GM23338 (cell line): ENCODE results near the gene SPECC1. TPM values are rescaled to one million over a fixed set of nuclear protein-coding genes. Genes with fewer than 3 reads are reported as not detected.

Source experiments
- ATAC-seq: fragments of 200-7000 bp; cut with Tn5 transposase; 3 replicates; pipeline ENCODE4 v1.9.1; 2020
- DNase-seq: peaks from one replicate; pipeline ENCODE4 v3.0.0-alpha.2; 2015; ENCODE audit warnings: low spot score
- H2AFZ ChIP-seq: fragments of 200-600 bp; sonication (generic); 2 replicates; pipeline ENCODE4 v1.8.0; 2016; ENCODE audit warnings: antibody characterized with exemption, mild to moderate bottlenecking, moderate library complexity
- H3F3A ChIP-seq: fragments of 200-600 bp; sonication (generic); replicated peaks from 2 replicates; pipeline ENCODE4 v1.8.0; 2017; ENCODE audit warnings: antibody characterized with exemption, mixed run types, low read depth
- H3K27ac ChIP-seq: fragments of 200-600 bp; sonication (generic); 2 replicates; pipeline ENCODE4 v1.6.1; 2016; ENCODE audit warnings: low read depth
- H3K27me3 ChIP-seq: fragments of 200-600 bp; sonication (generic); 2 replicates; pipeline ENCODE4 v1.8.0; 2016; ENCODE audit warnings: mild to moderate bottlenecking, mixed run types, moderate library complexity; ENCODE audit not compliant: insufficient read depth
- H3K36me3 ChIP-seq: fragments of 200-600 bp; sonication (generic); 2 replicates; pipeline ENCODE4 v1.8.0; 2016; ENCODE audit warnings: mild to moderate bottlenecking; ENCODE audit not compliant: insufficient read depth
- H3K4me1 ChIP-seq: fragments of 200-600 bp; sonication (generic); 2 replicates; pipeline ENCODE4 v1.8.0; 2016; ENCODE audit warnings: mild to moderate bottlenecking, moderate library complexity; ENCODE audit not compliant: insufficient read depth
- H3K4me2 ChIP-seq: fragments of 200-600 bp; sonication (generic); 2 replicates; pipeline ENCODE4 v1.7.1; 2017; ENCODE audit warnings: mixed run types
- H3K4me3 ChIP-seq: fragments of 200-600 bp; sonication (generic); 2 replicates; pipeline ENCODE4 v1.6.1; 2016; ENCODE audit warnings: mixed run types
- H3K79me2 ChIP-seq: fragments of 200-600 bp; sonication (generic); replicated peaks from 2 replicates; pipeline ENCODE4 v1.8.0; 2017; ENCODE audit warnings: mild to moderate bottlenecking; ENCODE audit not compliant: insufficient read depth
- H3K9me2 ChIP-seq: fragments of 200-600 bp; sonication (generic); 2 replicates; pipeline ENCODE4 v1.8.0; 2017; ENCODE audit not compliant: insufficient read depth
- H4K20me1 ChIP-seq: fragments of 200-600 bp; sonication (generic); replicated peaks from 2 replicates; pipeline ENCODE4 v1.8.0; 2017; ENCODE audit warnings: mild to moderate bottlenecking; ENCODE audit not compliant: insufficient read depth
- H3K27ac Mint-ChIP-seq: 2 replicates; pipeline ENCODE4 v1.8.0; 2020; ENCODE audit warnings: inconsistent platforms, mild to moderate bottlenecking, moderate library complexity, mixed read lengths
- H3K27me3 Mint-ChIP-seq: 3 replicates; pipeline ENCODE4 v1.8.0; 2022; ENCODE audit warnings: low read depth, mild to moderate bottlenecking, moderate library complexity, mixed read lengths, inconsistent platforms; ENCODE audit not compliant: insufficient read depth, poor library complexity
- H3K36me3 Mint-ChIP-seq: 3 replicates; pipeline ENCODE4 v1.8.0; 2021; ENCODE audit warnings: low read depth, mild to moderate bottlenecking, inconsistent platforms, moderate library complexity, mixed read lengths
- H3K4me1 Mint-ChIP-seq: 3 replicates; pipeline ENCODE4 v1.8.0; 2020; ENCODE audit warnings: mild to moderate bottlenecking, inconsistent platforms, mixed read lengths
- H3K4me3 Mint-ChIP-seq: 3 replicates; pipeline ENCODE4 v1.8.0; 2021; ENCODE audit warnings: moderate library complexity, mild to moderate bottlenecking, inconsistent platforms, mixed read lengths
- H3K9me3 Mint-ChIP-seq: 3 replicates; pipeline ENCODE4 v1.8.0; 2020; ENCODE audit warnings: moderate library complexity, mild to moderate bottlenecking, inconsistent platforms, mixed read lengths
- CREB1 ChIP-seq: fragments of 250-450 bp; sonication (Bioruptor Pico); IDR thresholded peaks from 2 replicates; pipeline ENCODE4 v1.5.0; 2020; ENCODE audit warnings: low read depth, mild to moderate bottlenecking, moderate library complexity
- EZH2 ChIP-seq: fragments of 200-600 bp; sonication (generic); IDR thresholded peaks from one replicate; pipeline ENCODE4 v1.8.0; 2017; ENCODE audit warnings: antibody characterized with exemption, mild to moderate bottlenecking, low read depth; ENCODE audit not compliant: unreplicated experiment
- EZH2phosphoT487 ChIP-seq: fragments of 200-600 bp; sonication (generic); IDR thresholded peaks from one replicate; pipeline ENCODE4 v1.8.1; 2018; ENCODE audit warnings: antibody characterized with exemption; ENCODE audit not compliant: unreplicated experiment
- JUNB ChIP-seq: IDR thresholded peaks from one replicate; pipeline ENCODE4 v1.6.1; 2016; ENCODE audit warnings: antibody characterized with exemption; ENCODE audit not compliant: unreplicated experiment
- NANOG ChIP-seq: IDR thresholded peaks from 2 replicates; pipeline ENCODE4 v1.6.1; 2016; ENCODE audit warnings: antibody characterized with exemption, borderline replicate concordance
- POLR2AphosphoS5 ChIP-seq: IDR thresholded peaks from 2 replicates; pipeline ENCODE4 v1.6.1; 2016; ENCODE audit warnings: antibody characterized with exemption, low read depth
- STAT1 ChIP-seq: IDR thresholded peaks from one replicate; pipeline ENCODE4 v1.6.1; 2016; ENCODE audit warnings: antibody characterized with exemption; ENCODE audit not compliant: unreplicated experiment
- ZNF114 ChIP-seq: fragments of 250-450 bp; sonication (Bioruptor Pico); IDR thresholded peaks from 2 replicates; pipeline ENCODE4 v1.5.0; 2020; ENCODE audit warnings: mild to moderate bottlenecking, moderate library complexity
- ZNF331 ChIP-seq: fragments of 250-450 bp; sonication (Bioruptor Pico); IDR thresholded peaks from 2 replicates; pipeline ENCODE4 v1.5.0; 2020; ENCODE audit warnings: low read depth, mild to moderate bottlenecking, moderate library complexity
- polyA plus RNA-seq: library from polyadenylated mRNA; unstranded; fragments of >200 nt; fragmentation: Nextera tagmentation; extraction: Ambion mirVana; gene quantifications from 2 replicates; pipeline ENCODE4 v1.2.1, GENCODE V29; 2016
- total RNA-seq: library from RNA; depleted of rRNA; stranded (reverse); fragments of >200 nt; shearing (Covaris generic); gene quantifications from 2 replicates; pipeline ENCODE4 v1.2.3, GENCODE V29; 2014
- TF ChIP-seq, protein P1 (sequence below): IDR thresholded peaks from one replicate; pipeline ENCODE4 v1.6.1; 2018; ENCODE audit warnings: antibody characterized with exemption; ENCODE audit not compliant: unreplicated experiment
- TF ChIP-seq, protein P2 (sequence below), 2 experiments: fragments of 200-600 bp in 1 of 2; sonication (generic) in 1 of 2; conservative IDR thresholded peaks; 2 replicates each; pipeline versions ENCODE4 v1.5.1 to v1.6.1; 2016 to 2017; ENCODE audit warnings: antibody characterized with exemption in 2 of 2, low read depth in 2 of 2, mild to moderate bottlenecking in 2 of 2, moderate library complexity in 1 of 2
- TF ChIP-seq, protein P3 (sequence below): IDR thresholded peaks from 2 replicates; pipeline ENCODE4 v1.6.1; 2016; ENCODE audit warnings: antibody characterized with exemption
- TF ChIP-seq, protein P4 (sequence below): fragments of 250-450 bp; sonication (Bioruptor Pico); IDR thresholded peaks from 2 replicates; pipeline ENCODE4 v1.5.0; 2020; ENCODE audit warnings: mild to moderate bottlenecking, moderate library complexity

SPECC1 gene
- total and polyA plus RNA-seq, 2 experiments from 2014 or later, result 42.6 to 101 TPM

DNA sequence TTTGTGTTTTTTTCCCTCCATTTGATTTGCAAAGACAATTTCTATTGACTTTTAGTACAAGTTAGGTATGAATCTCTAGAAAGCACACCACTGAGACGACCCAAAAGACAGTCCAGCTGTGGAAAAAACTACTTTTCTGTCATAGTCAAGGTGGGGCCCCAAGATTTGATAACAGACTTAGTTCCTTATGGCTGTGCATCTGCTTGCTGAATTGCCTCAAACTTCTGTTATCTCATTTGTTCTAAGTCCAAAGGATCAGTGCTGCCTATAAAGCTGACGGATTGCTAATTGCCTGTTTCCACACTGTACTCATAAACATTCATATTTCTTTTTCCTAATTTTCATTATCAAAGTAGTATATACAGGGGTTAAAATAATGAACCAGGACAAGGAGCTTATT is 180.8 kb downstream of the SPECC1 start:
- peaks cover 85% of the 10 kb centered on the region for H3K79me2 ChIP-seq
- H3K36me3 ChIP-seq, result peaks cover 4% of the 10 kb centered on the region; the same call in 1 of the 2 replicates
- peaks cover 56% of the 10 kb centered on the region for H3K4me1 Mint-ChIP-seq
- H3K27ac ChIP-seq, result peak overlapping the region; percentile 96
- peak overlapping the region; percentile 53 for H3K4me3 Mint-ChIP-seq
- ATAC-seq, result no peak
- no peak for DNase-seq
- no peak overlapping the region for H2AFZ ChIP-seq
- H3F3A ChIP-seq, result peaks cover 7% of the 10 kb centered on the region; the same call in 1 of the 2 replicates
- H3K4me2 ChIP-seq, result peak overlapping the region; percentile 73
- no peaks in the 10 kb centered on the region for H3K27me3 ChIP-seq
- H3K4me3 ChIP-seq, result peak overlapping the region; percentile 28
- no peaks in the 10 kb centered on the region for H3K9me2 ChIP-seq
- peaks cover 17% of the 10 kb centered on the region for H3K9me3 Mint-ChIP-seq
- H3K4me1 ChIP-seq, result peaks cover 59% of the 10 kb centered on the region
- peaks cover 32% of the 10 kb centered on the region for H3K36me3 Mint-ChIP-seq
- H4K20me1 ChIP-seq, result no peaks in the 10 kb centered on the region
- H3K27me3 Mint-ChIP-seq, result peaks cover 5% of the 10 kb centered on the region
- peak overlapping the region; percentile 94 for H3K27ac Mint-ChIP-seq
- TF ChIP-seq EZH2 (no peak), JUNB (no peak), POLR2AphosphoS5 (no peak), CREB1 (no peak), STAT1 (no peak), EZH2phosphoT487 (no peak), ZNF331 (CRISPR knock-in tag) (no peak), ZNF114 (CRISPR knock-in tag) (no peak), NANOG (no peak)
- TF ChIP-seq, protein P1, sequence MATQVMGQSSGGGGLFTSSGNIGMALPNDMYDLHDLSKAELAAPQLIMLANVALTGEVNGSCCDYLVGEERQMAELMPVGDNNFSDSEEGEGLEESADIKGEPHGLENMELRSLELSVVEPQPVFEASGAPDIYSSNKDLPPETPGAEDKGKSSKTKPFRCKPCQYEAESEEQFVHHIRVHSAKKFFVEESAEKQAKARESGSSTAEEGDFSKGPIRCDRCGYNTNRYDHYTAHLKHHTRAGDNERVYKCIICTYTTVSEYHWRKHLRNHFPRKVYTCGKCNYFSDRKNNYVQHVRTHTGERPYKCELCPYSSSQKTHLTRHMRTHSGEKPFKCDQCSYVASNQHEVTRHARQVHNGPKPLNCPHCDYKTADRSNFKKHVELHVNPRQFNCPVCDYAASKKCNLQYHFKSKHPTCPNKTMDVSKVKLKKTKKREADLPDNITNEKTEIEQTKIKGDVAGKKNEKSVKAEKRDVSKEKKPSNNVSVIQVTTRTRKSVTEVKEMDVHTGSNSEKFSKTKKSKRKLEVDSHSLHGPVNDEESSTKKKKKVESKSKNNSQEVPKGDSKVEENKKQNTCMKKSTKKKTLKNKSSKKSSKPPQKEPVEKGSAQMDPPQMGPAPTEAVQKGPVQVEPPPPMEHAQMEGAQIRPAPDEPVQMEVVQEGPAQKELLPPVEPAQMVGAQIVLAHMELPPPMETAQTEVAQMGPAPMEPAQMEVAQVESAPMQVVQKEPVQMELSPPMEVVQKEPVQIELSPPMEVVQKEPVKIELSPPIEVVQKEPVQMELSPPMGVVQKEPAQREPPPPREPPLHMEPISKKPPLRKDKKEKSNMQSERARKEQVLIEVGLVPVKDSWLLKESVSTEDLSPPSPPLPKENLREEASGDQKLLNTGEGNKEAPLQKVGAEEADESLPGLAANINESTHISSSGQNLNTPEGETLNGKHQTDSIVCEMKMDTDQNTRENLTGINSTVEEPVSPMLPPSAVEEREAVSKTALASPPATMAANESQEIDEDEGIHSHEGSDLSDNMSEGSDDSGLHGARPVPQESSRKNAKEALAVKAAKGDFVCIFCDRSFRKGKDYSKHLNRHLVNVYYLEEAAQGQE, result no peak
- TF ChIP-seq, protein P2, sequence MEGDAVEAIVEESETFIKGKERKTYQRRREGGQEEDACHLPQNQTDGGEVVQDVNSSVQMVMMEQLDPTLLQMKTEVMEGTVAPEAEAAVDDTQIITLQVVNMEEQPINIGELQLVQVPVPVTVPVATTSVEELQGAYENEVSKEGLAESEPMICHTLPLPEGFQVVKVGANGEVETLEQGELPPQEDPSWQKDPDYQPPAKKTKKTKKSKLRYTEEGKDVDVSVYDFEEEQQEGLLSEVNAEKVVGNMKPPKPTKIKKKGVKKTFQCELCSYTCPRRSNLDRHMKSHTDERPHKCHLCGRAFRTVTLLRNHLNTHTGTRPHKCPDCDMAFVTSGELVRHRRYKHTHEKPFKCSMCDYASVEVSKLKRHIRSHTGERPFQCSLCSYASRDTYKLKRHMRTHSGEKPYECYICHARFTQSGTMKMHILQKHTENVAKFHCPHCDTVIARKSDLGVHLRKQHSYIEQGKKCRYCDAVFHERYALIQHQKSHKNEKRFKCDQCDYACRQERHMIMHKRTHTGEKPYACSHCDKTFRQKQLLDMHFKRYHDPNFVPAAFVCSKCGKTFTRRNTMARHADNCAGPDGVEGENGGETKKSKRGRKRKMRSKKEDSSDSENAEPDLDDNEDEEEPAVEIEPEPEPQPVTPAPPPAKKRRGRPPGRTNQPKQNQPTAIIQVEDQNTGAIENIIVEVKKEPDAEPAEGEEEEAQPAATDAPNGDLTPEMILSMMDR (conservative IDR thresholded peaks at IDR 0.05; ENCODE audit: low read depth in 2 of 2), result no peak
- TF ChIP-seq, protein P3, sequence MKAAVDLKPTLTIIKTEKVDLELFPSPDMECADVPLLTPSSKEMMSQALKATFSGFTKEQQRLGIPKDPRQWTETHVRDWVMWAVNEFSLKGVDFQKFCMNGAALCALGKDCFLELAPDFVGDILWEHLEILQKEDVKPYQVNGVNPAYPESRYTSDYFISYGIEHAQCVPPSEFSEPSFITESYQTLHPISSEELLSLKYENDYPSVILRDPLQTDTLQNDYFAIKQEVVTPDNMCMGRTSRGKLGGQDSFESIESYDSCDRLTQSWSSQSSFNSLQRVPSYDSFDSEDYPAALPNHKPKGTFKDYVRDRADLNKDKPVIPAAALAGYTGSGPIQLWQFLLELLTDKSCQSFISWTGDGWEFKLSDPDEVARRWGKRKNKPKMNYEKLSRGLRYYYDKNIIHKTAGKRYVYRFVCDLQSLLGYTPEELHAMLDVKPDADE, result no peak
- TF ChIP-seq, protein P4, sequence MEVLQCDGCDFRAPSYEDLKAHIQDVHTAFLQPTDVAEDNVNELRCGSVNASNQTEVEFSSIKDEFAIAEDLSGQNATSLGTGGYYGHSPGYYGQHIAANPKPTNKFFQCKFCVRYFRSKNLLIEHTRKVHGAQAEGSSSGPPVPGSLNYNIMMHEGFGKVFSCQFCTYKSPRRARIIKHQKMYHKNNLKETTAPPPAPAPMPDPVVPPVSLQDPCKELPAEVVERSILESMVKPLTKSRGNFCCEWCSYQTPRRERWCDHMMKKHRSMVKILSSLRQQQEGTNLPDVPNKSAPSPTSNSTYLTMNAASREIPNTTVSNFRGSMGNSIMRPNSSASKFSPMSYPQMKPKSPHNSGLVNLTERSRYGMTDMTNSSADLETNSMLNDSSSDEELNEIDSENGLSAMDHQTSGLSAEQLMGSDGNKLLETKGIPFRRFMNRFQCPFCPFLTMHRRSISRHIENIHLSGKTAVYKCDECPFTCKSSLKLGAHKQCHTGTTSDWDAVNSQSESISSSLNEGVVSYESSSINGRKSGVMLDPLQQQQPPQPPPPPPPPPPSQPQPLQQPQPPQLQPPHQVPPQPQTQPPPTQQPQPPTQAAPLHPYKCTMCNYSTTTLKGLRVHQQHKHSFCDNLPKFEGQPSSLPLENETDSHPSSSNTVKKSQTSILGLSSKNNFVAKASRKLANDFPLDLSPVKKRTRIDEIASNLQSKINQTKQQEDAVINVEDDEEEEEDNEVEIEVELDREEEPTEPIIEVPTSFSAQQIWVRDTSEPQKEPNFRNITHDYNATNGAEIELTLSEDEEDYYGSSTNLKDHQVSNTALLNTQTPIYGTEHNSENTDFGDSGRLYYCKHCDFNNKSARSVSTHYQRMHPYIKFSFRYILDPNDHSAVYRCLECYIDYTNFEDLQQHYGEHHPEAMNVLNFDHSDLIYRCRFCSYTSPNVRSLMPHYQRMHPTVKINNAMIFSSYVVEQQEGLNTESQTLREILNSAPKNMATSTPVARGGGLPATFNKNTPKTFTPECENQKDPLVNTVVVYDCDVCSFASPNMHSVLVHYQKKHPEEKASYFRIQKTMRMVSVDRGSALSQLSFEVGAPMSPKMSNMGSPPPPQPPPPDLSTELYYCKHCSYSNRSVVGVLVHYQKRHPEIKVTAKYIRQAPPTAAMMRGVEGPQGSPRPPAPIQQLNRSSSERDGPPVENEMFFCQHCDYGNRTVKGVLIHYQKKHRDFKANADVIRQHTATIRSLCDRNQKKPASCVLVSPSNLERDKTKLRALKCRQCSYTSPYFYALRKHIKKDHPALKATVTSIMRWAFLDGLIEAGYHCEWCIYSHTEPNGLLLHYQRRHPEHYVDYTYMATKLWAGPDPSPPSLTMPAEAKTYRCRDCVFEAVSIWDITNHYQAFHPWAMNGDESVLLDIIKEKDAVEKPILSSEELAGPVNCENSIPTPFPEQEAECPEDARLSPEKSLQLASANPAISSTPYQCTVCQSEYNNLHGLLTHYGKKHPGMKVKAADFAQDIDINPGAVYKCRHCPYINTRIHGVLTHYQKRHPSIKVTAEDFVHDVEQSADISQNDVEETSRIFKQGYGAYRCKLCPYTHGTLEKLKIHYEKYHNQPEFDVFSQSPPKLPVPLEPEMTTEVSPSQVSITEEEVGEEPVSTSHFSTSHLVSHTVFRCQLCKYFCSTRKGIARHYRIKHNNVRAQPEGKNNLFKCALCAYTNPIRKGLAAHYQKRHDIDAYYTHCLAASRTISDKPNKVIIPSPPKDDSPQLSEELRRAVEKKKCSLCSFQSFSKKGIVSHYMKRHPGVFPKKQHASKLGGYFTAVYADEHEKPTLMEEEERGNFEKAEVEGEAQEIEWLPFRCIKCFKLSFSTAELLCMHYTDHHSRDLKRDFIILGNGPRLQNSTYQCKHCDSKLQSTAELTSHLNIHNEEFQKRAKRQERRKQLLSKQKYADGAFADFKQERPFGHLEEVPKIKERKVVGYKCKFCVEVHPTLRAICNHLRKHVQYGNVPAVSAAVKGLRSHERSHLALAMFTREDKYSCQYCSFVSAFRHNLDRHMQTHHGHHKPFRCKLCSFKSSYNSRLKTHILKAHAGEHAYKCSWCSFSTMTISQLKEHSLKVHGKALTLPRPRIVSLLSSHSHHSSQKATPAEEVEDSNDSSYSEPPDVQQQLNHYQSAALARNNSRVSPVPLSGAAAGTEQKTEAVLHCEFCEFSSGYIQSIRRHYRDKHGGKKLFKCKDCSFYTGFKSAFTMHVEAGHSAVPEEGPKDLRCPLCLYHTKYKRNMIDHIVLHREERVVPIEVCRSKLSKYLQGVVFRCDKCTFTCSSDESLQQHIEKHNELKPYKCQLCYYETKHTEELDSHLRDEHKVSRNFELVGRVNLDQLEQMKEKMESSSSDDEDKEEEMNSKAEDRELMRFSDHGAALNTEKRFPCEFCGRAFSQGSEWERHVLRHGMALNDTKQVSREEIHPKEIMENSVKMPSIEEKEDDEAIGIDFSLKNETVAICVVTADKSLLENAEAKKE (CRISPR knock-in tag), result no peak
